HG03342 (cell line): ENCODE results near the gene AREL1.
"Not testable (repeated sequence)": the region's sequence is repeated elsewhere in the genome, so short reads cannot be mapped to it uniquely, and the experiment has no call there.

Source experiments
- ATAC-seq: cut with Tn5 transposase; IDR thresholded peaks from one replicate; pipeline ENCODE4 v1.9.1; 2021; ENCODE audit warnings: mild to moderate bottlenecking, moderate library complexity; ENCODE audit not compliant: unreplicated experiment

The AREL1 gene

GRCh38 chr14:74712499-74713394 lies at the start of gene AREL1, which contains the start of gene FCF1:
TSS of gene AREL1 (minus strand) at chr14:74713080. CDS start at chr14:74685615, 27,465 bp downstream.
TSS of gene FCF1 (plus strand) at chr14:74713144. CDS start at chr14:74713198, 54 bp downstream.
- ATAC-seq: peak; percentile 95

GRCh38 chr14:74758505-74758904 lies 45.6 kb upstream of the AREL1 start:
- not testable (repeated sequence) for ATAC-seq

GRCh38 chr14:74756326-74756725 lies 43.4 kb upstream of the AREL1 start:
- no peak for ATAC-seq

- ATAC-seq: no peak
These were observed 42.0 kb upstream of the AREL1 start for GRCh38 chr14:74754899-74755298.

- ATAC-seq: no peak
These were observed 41.3 kb upstream of the AREL1 start for GRCh38 chr14:74754157-74754556.

GRCh38 chr14:74747237-74747636 lies 34.4 kb upstream of the AREL1 start:
- no peak for ATAC-seq

- no peak for ATAC-seq
These were observed 26.6 kb upstream of the AREL1 start for GRCh38 chr14:74739293-74740030.

- no peak for ATAC-seq
These were observed 25.0 kb upstream of the AREL1 start for GRCh38 chr14:74737753-74738325.

- no peak for ATAC-seq
These were observed 22.2 kb upstream of the AREL1 start for GRCh38 chr14:74735125-74735524.

- no peak for ATAC-seq
These were observed 20.3 kb upstream of the AREL1 start for GRCh38 chr14:74733221-74733620.

- ATAC-seq: no peak
These were observed 19.5 kb upstream of the AREL1 start for GRCh38 chr14:74732387-74732786.

GRCh38 chr14:74723134-74723533 lies 10.3 kb upstream of the AREL1 start:
- no peak for ATAC-seq

- no peak for ATAC-seq
These were observed 7.6 kb upstream of the AREL1 start for GRCh38 chr14:74720526-74720925.

- ATAC-seq: no peak
These were observed 485 bp upstream of the AREL1 start for GRCh38 chr14:74713395-74713735.

- no peak for ATAC-seq
These were observed 1.2 kb downstream of the AREL1 start for GRCh38 chr14:74711651-74712050.

- no peak for ATAC-seq
These were observed 2.4 kb downstream of the AREL1 start for GRCh38 chr14:74710480-74710879.

- no peak for ATAC-seq
These were observed 7.0 kb downstream of the AREL1 start for GRCh38 chr14:74705613-74706500.

- no peak for ATAC-seq
These were observed 8.2 kb downstream of the AREL1 start for GRCh38 chr14:74704656-74705055.

GRCh38 chr14:74703043-74703442 lies 9.8 kb downstream of the AREL1 start:
- no peak for ATAC-seq

- ATAC-seq: no peak
These were observed 10.6 kb downstream of the AREL1 start for GRCh38 chr14:74702293-74702692.

GRCh38 chr14:74698465-74698864 lies 14.4 kb downstream of the AREL1 start:
- ATAC-seq: no peak
